Activated B cell treated with CpG ODN at 0.5 μM for 24 hours (primary cell): ENCODE data around the gene NT5C1A. TPM values are rescaled to one million over a fixed set of nuclear protein-coding genes. Genes with fewer than 3 reads are reported as not detected.

Experiments
- ATAC-seq: fragments of 200-7000 bp; cut with Tn5 transposase; one replicate; pipeline ENCODE4 v1.10.0; 2021; ENCODE audit warnings: low read depth, mild to moderate bottlenecking, moderate library complexity
- CTCF ChIA-PET: fragments of 350-600 bp; sonication (Branson Sonifier 250); formaldehyde crosslinking; loops from one replicate; lab custom pipeline; 2021; ENCODE audit warnings: antibody characterized with exemption; lab: Charles Lee
- POLR2A ChIA-PET: fragments of 350-600 bp; sonication (Branson Sonifier 250); formaldehyde crosslinking; loops from one replicate; lab custom pipeline; 2021; ENCODE audit warnings: antibody characterized with exemption; lab: Charles Lee
- DNase-seq: peaks from one replicate; pipeline ENCODE4 v3.0.0; 2022
- H3K27ac Mint-ChIP-seq: one replicate; pipeline ENCODE4 v1.8.0; 2020; ENCODE audit warnings: mixed read lengths
- H3K27me3 Mint-ChIP-seq: one replicate; pipeline ENCODE4 v1.8.0; 2021; ENCODE audit warnings: mixed read lengths
- H3K36me3 Mint-ChIP-seq: one replicate; pipeline ENCODE4 v1.8.0; 2021; ENCODE audit warnings: low read depth, mixed read lengths
- H3K4me1 Mint-ChIP-seq: one replicate; pipeline ENCODE4 v1.8.0; 2021; ENCODE audit warnings: mixed read lengths
- H3K4me3 Mint-ChIP-seq: one replicate; pipeline ENCODE4 v1.8.0; 2020; ENCODE audit warnings: mild to moderate bottlenecking, mixed read lengths
- H3K9me3 Mint-ChIP-seq: one replicate; pipeline ENCODE4 v1.8.0; 2020; ENCODE audit warnings: mixed read lengths
- CTCF ChIP-seq: fragments of 200-600 bp; IDR thresholded peaks from one replicate; pipeline ENCODE4 v1.8.0; 2022; ENCODE audit warnings: antibody characterized with exemption, mild to moderate bottlenecking
- intact Hi-C: fragments of 100-400 bp; cut with micrococcal nuclease; formaldehyde crosslinking; loops from one replicate; pipeline ENCODE4 v1.15.1; 2024
- total RNA-seq: library from RNA; stranded (reverse); gene quantifications from 2 replicates; pipeline ENCODE4 v1.2.3, GENCODE V29; 2022

NT5C1A gene
- total RNA-seq, 1 donor from 2014 or later = not detected

- ChIA-PET POLR2A (no interaction called here), CTCF (interaction anchor here (0.6 to 2.1 kb wide), 4 partner anchors 33 to 51 kb away, joined by 3 to 6 read pairs (median 4); no protein-coding TSS in a partner anchor)
- intact Hi-C loops = no loop called here
- Mint-ChIP-seq H3K36me3 (no peaks in the 10 kb centered on the region), H3K4me1 (no peaks in the 10 kb centered on the region), H3K27ac (no peak overlapping the region), H3K4me3 (no peak overlapping the region), H3K27me3 (no peaks in the 10 kb centered on the region), H3K9me3 (peaks cover 4% of the 10 kb centered on the region)
- ATAC-seq = no peak
- DNase-seq = no peak
- no peak for TF ChIP-seq CTCF
Measured at GRCh38 chr1:39646232-39647081, 25.4 kb downstream of the NT5C1A start.

- intact Hi-C loops = no loop called here
- no peak overlapping the region for H3K4me3 Mint-ChIP-seq
- ATAC-seq (no peak), DNase-seq (no peak)
- no peaks in the 10 kb centered on the region for H3K36me3 Mint-ChIP-seq
- no peaks in the 10 kb centered on the region for H3K4me1 Mint-ChIP-seq
- POLR2A ChIA-PET = no interaction called here
- H3K9me3 Mint-ChIP-seq = peaks cover 4% of the 10 kb centered on the region
- no peak for TF ChIP-seq CTCF
- CTCF ChIA-PET = no interaction called here
- H3K27me3 Mint-ChIP-seq = peaks cover 4% of the 10 kb centered on the region
- H3K27ac Mint-ChIP-seq = no peak overlapping the region
Measured at GRCh38 chr1:39645411-39646043, 26.4 kb downstream of the NT5C1A start.

- no peak for DNase-seq
- CTCF ChIA-PET = interaction anchor here (0.9 kb wide), 1 partner anchor 37 kb away, joined by 3 read pairs; no protein-coding TSS in a partner anchor
- H3K9me3 Mint-ChIP-seq = peaks cover 4% of the 10 kb centered on the region
- no peak for TF ChIP-seq CTCF
- H3K27ac Mint-ChIP-seq = no peak overlapping the region
- intact Hi-C loops = no loop called here
- H3K36me3 Mint-ChIP-seq = no peaks in the 10 kb centered on the region
- peaks cover 2% of the 10 kb centered on the region for H3K4me1 Mint-ChIP-seq
- ATAC-seq = no peak
- H3K4me3 Mint-ChIP-seq = no peak overlapping the region
- POLR2A ChIA-PET = no interaction called here
- H3K27me3 Mint-ChIP-seq = peaks cover 15% of the 10 kb centered on the region
Measured at GRCh38 chr1:39643705-39644104, 28.2 kb downstream of the NT5C1A start.

GRCh38 chr1:39642796-39643195 lies 29.1 kb downstream of the NT5C1A start:
- intact Hi-C loops = no loop called here
- no peak overlapping the region for H3K4me3 Mint-ChIP-seq
- H3K27ac Mint-ChIP-seq = no peak overlapping the region
- POLR2A ChIA-PET = no interaction called here
- H3K36me3 Mint-ChIP-seq = no peaks in the 10 kb centered on the region
- ATAC-seq (no peak), DNase-seq (no peak)
- H3K9me3 Mint-ChIP-seq = peaks cover 4% of the 10 kb centered on the region
- peaks cover 23% of the 10 kb centered on the region for H3K27me3 Mint-ChIP-seq
- TF ChIP-seq CTCF = no peak
- CTCF ChIA-PET = no interaction called here
- peaks cover 2% of the 10 kb centered on the region for H3K4me1 Mint-ChIP-seq

GRCh38 chr1:39640861-39641260 lies 31.0 kb downstream of the NT5C1A start:
- Mint-ChIP-seq H3K9me3 (peaks cover 4% of the 10 kb centered on the region), H3K4me3 (no peak overlapping the region), H3K27ac (no peak overlapping the region), H3K36me3 (no peaks in the 10 kb centered on the region), H3K27me3 (peaks cover 36% of the 10 kb centered on the region), H3K4me1 (peaks cover 2% of the 10 kb centered on the region)
- DNase-seq = no peak
- intact Hi-C loops = no loop called here
- CTCF ChIA-PET = interaction anchor here (1.1 kb wide), 1 partner anchor 13 kb away, joined by 4 read pairs; no protein-coding TSS in a partner anchor
- no peak for ATAC-seq
- POLR2A ChIA-PET = interaction anchor here (0.6 kb wide), 1 partner anchor 1982 kb away, joined by 5 read pairs; no protein-coding TSS in a partner anchor
- TF ChIP-seq CTCF = no peak
